Thyroid gland (tissue), 4 donors: ENCODE results near the gene PDIK1L. TPM values are rescaled to one million over a fixed set of nuclear protein-coding genes. Genes with fewer than 3 reads are reported as not detected.

Experiments
- DNase-seq, 2 donors: peaks; one replicate each; pipeline ENCODE4 v3.0.0-alpha.2; 2019
- H3K27ac ChIP-seq, 3 donors: fragments of 200-600 bp; sonication (generic); 1 replicate in 2 of 3; 2 replicates in 1 of 3; pipeline ENCODE4 v1.5.1; 2016 to 2019; ENCODE audit warnings: mild to moderate bottlenecking in 1 of 3, moderate library complexity in 1 of 3
- H3K27me3 ChIP-seq: fragments of 200-600 bp; sonication (generic); one replicate; pipeline ENCODE4 v1.5.1; 2019
- H3K36me3 ChIP-seq, 2 donors: fragments of 200-600 bp; sonication (generic); one replicate each; pipeline ENCODE4 v1.5.1; 2016 to 2019
- H3K4me1 ChIP-seq, 2 donors: fragments of 200-600 bp; sonication (generic); one replicate each; pipeline ENCODE4 v1.5.1; 2017 to 2019
- H3K4me3 ChIP-seq, 3 donors: fragments of 200-600 bp; sonication (generic); replicated peaks in 1 of 3; 1 replicate in 2 of 3; 2 replicates in 1 of 3; pipeline ENCODE4 v1.5.1; 2016; ENCODE audit warnings: mild to moderate bottlenecking in 1 of 3
- H3K9me3 ChIP-seq: fragments of 200-600 bp; sonication (generic); one replicate; pipeline ENCODE4 v1.5.1; 2017
- CTCF ChIP-seq, 6 experiments: fragments of 200-600 bp in 3 of 6; fragments of 450-650 bp in 3 of 6; sonication (generic) in 3 of 6; IDR thresholded peaks; one replicate each; pipeline ENCODE4 v1.5.1; 2016 to 2019; ENCODE audit warnings: antibody characterized with exemption in 6 of 6, mild to moderate bottlenecking in 2 of 6, inconsistent platforms in 1 of 6, moderate library complexity in 1 of 6
- POLR2A ChIP-seq, 2 donors: fragments of 450-650 bp; IDR thresholded peaks; one replicate each; pipeline ENCODE4 v1.6.1; 2017; ENCODE audit warnings: antibody characterized with exemption in 2 of 2, mild to moderate bottlenecking in 2 of 2, moderate library complexity in 1 of 2
- WGBS, 2 donors: methylation state at CpG; one replicate each; pipeline ENCODE4 v1.1.5; 2017; 5-methylcytosine and 5-hydroxymethylcytosine counted together
- intact Hi-C: fragments of 100-400 bp; cut with DNase I; formaldehyde crosslinking; loops from one replicate; pipeline ENCODE4 v1.15.1; 2023
- total RNA-seq, 4 donors: library from RNA; depleted of rRNA; stranded (reverse); fragments of >200 nt; gene quantifications; one replicate each; pipeline ENCODE4 v1.2.3, GENCODE V29; 2016

The PDIK1L gene
- total RNA-seq, 4 donors from 2014 or later = 24.2 to 39.0 (median 25.5) TPM

DNA sequence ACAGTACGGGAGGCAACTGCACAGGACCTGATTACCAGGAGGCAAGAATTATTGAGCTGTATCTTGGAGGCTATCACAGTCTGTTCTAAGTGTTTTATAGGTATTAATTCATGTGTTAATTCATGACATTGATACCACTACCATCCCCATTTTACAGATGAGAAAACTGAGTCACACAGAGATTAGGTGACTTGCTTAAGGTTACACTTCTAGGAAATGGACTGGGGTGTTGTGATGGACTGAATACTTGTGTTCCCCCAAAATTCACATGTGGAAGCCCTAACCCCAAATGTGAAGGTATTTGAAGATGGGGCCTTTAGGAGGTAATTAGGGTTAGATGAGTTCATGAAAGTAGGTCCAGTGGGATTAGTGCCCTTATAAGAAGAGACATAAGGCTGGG is 34.1 kb upstream of the PDIK1L start:
- DNase-seq = no peak
- Histone ChIP-seq H3K27me3 (no peaks in the 10 kb centered on the region), H3K36me3 (no peaks in the 10 kb centered on the region), H3K9me3 (no peaks in the 10 kb centered on the region), H3K4me3 (no peak overlapping the region), H3K27ac (no peak overlapping the region), H3K4me1 (peaks cover 7 to 11% of the 10 kb centered on the region in 2 donors)
- 100% methylated on average over 1 of the region's 1 CpG for WGBS, 2 donors
- TF ChIP-seq CTCF (IDR thresholded peaks at IDR 0.05) = no peak
- no peak for TF ChIP-seq POLR2A (IDR thresholded peaks at IDR 0.05)
- intact Hi-C loops = no loop called here

DNA sequence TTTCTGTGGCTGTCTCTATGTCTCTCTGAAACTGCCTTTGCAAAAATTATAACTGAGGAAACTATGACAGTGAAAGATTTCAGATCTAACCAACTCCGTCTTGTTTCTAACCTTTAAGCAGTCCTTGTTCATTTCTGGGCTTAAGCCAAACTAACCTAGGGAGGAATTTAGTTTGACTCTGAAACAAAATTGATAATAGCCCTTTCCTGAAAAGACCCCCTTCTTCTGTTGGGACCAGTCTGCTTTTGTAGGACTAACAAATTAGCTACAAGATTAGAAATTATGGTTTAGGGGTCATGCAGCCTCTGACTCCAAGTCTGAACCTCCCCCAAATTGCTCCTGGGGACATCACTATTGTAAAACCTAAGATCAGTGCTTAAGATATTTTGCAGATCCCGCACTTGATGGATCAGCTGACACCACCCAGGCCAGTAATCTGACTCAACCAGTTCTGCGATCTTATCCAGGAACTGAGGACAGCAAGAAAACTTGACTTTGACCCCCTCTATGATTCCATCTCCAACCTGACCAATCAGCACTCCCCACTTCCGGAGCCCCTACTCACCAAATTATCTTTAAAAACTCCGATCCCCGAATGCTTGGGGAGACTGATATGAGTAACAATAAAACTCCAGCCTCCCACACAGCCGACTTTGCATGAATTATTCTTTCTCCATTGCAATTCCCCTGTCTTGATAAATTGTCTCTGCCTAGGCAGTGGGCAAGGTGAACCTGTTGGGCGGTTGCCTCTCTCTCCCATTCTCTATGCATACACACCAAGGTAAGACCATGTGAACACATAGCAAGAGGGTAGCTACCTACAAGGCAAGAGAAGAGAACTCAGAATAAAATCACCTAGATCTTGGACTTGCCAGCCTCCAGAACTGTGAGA is 33.1 kb upstream of the PDIK1L start:
- intact Hi-C loops = no loop called here
- H3K27me3 ChIP-seq = no peaks in the 10 kb centered on the region
- no peak overlapping the region for H3K27ac ChIP-seq
- H3K36me3 ChIP-seq = no peaks in the 10 kb centered on the region
- no peaks in the 10 kb centered on the region for H3K9me3 ChIP-seq
- TF ChIP-seq CTCF (IDR thresholded peaks at IDR 0.05) = no peak
- TF ChIP-seq POLR2A (IDR thresholded peaks at IDR 0.05) = no peak
- H3K4me3 ChIP-seq = no peak overlapping the region
- WGBS, 2 donors = 58 to 65% methylated on average over 8 of the region's 8 CpGs
- H3K4me1 ChIP-seq = peaks cover 7 to 11% of the 10 kb centered on the region in 2 donors
- no peak for DNase-seq

DNA sequence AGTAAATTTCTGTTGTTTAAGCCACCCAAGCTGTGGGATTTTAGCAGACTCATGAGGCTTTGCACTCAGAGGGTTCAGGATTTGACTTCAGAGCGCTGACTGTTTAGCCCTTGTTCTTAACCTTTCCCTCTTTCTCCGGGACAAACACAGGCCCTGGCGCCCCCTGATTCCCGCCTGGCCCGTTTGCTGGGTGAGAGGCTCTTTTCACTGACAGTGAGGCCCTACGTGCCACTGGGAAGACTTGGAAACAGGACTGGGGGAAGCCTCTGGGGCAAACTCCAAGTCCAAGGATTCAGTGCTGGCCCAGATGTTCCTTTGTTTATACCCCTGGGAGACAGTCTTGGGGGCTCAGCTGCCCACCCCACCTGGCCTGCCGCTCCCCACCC is 32.5 kb upstream of the PDIK1L start:
- DNase-seq = no peak
- H3K4me1 ChIP-seq = peaks cover 7 to 11% of the 10 kb centered on the region in 2 donors
- H3K36me3 ChIP-seq = no peaks in the 10 kb centered on the region
- no peaks in the 10 kb centered on the region for H3K27me3 ChIP-seq
- WGBS, 2 donors = 66 to 80% methylated on average over 7 of the region's 7 CpGs
- intact Hi-C loops = no loop called here
- H3K27ac ChIP-seq = no peak overlapping the region
- no peaks in the 10 kb centered on the region for H3K9me3 ChIP-seq
- no peak for TF ChIP-seq CTCF (IDR thresholded peaks at IDR 0.05)
- no peak for TF ChIP-seq POLR2A (IDR thresholded peaks at IDR 0.05)
- no peak overlapping the region for H3K4me3 ChIP-seq

DNA sequence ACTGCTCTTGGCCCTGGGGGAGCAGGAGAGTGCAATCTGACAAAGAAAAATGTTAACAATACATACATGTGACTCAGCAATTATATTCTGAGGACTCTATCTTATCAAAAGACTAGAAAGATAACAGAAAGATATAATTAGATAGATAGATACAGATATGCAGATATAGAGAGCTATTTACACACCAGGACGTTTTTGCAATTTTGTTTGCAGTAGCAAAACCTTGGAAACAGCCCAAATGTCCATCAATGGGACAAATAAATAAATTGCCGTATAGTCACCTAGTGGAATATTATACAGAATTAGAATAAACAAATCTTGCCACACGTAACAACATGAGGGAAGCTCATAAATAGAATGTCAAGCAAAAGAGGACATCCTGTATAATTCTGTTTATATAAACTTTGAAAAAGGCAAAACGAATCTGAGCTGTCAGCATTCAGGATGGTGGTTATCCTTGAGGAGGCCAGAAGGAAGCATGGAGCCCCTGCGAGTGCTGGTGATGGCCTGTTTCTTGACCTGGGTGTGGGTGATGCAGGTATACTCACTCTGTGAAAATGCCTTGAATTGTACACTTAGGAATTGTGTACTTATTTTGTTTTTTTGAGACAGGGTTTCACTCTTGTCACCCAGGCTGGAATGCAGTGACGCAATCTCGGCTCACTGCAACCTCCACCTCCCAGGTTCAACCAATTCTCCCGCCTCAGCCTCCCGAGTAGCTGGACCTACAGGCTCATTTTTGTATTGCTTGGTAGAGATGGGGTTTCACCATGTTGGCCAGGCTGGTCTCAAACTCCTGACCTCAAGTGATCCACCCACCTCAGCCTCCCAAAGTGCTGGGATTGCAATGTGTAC is 31.4 kb upstream of the PDIK1L start:
- TF ChIP-seq CTCF (IDR thresholded peaks at IDR 0.05) (no peak), POLR2A (IDR thresholded peaks at IDR 0.05) (no peak)
- 77 to 78% methylated on average over 9 of the region's 9 CpGs for WGBS, 2 donors
- H3K36me3 ChIP-seq = no peaks in the 10 kb centered on the region
- no peaks in the 10 kb centered on the region for H3K27me3 ChIP-seq
- no peak overlapping the region for H3K4me3 ChIP-seq
- no peak for DNase-seq
- intact Hi-C loops = no loop called here
- no peaks in the 10 kb centered on the region for H3K9me3 ChIP-seq
- no peak overlapping the region for H3K27ac ChIP-seq
- peaks cover 7 to 11% of the 10 kb centered on the region in 2 donors for H3K4me1 ChIP-seq
